Fibroblast of lung (primary cell): Measurements from ENCODE around the gene TGFB2. TPM values are rescaled to one million over a fixed set of nuclear protein-coding genes. Genes with fewer than 3 reads are reported as not detected.

Experiments used
- DNase-seq, 2 donors: peaks; one replicate each; pipeline versions ENCODE4 v3.0.0 to v3.0.0-alpha.2; 2010; ENCODE audit warnings: low read depth in 2 of 2
- H2AFZ ChIP-seq: 2 replicates; pipeline ENCODE4 v1.5.1; 2012; ENCODE audit warnings: low read length, control low read depth, inconsistent platforms
- H3K27ac ChIP-seq: 2 replicates; pipeline ENCODE4 v1.5.1; 2011; ENCODE audit warnings: low read length, control low read depth; ENCODE audit not compliant: insufficient read depth
- H3K27me3 ChIP-seq: 2 replicates; pipeline ENCODE4 v1.5.1; 2011; ENCODE audit warnings: mild to moderate bottlenecking, low read length; ENCODE audit not compliant: control insufficient read depth, insufficient read depth
- H3K36me3 ChIP-seq: 2 replicates; pipeline ENCODE4 v1.5.1; 2011; ENCODE audit warnings: low read length; ENCODE audit not compliant: control insufficient read depth, insufficient read depth
- H3K4me1 ChIP-seq: 2 replicates; pipeline ENCODE4 v1.5.1; 2011; ENCODE audit warnings: low read length; ENCODE audit not compliant: control insufficient read depth, insufficient read depth; ENCODE audit errors: extremely low read depth
- H3K4me2 ChIP-seq: 2 replicates; pipeline ENCODE4 v1.5.1; 2011; ENCODE audit warnings: low read length, control low read depth; ENCODE audit not compliant: insufficient read depth; ENCODE audit errors: extremely low read depth
- H3K4me3 ChIP-seq, 4 experiments: fragments of 200-600 bp in 1 of 4; sonication (generic) in 1 of 4; replicated peaks in 1 of 4; 2 replicates each; pipeline ENCODE4 v1.5.1; 2011 to 2016; ENCODE audit warnings: low read length in 4 of 4, low read depth in 3 of 4, mild to moderate bottlenecking in 3 of 4, control low read depth in 2 of 4, inconsistent platforms in 1 of 4, mixed read lengths in 1 of 4; ENCODE audit not compliant: insufficient read depth in 1 of 4; ENCODE audit errors: control extremely low read depth in 1 of 4
- H3K79me2 ChIP-seq: 2 replicates; pipeline ENCODE4 v1.5.1; 2012; ENCODE audit warnings: mild to moderate bottlenecking, low read length, inconsistent platforms; ENCODE audit not compliant: control insufficient read depth, insufficient read depth
- H3K9ac ChIP-seq: 2 replicates; pipeline ENCODE4 v1.5.1; 2011; ENCODE audit warnings: mild to moderate bottlenecking, low read length, control low read depth; ENCODE audit not compliant: insufficient read depth
- H3K9me3 ChIP-seq: 2 replicates; pipeline ENCODE4 v1.5.1; 2012; ENCODE audit warnings: low read depth, low read length; ENCODE audit not compliant: control insufficient read depth, insufficient read depth
- H4K20me1 ChIP-seq: 2 replicates; pipeline ENCODE4 v1.5.1; 2011; ENCODE audit warnings: low read length; ENCODE audit not compliant: control insufficient read depth, insufficient read depth; ENCODE audit errors: extremely low read depth
- EZH2 ChIP-seq: IDR thresholded peaks from 2 replicates; pipeline ENCODE4 v1.5.1; 2012; ENCODE audit warnings: low read length, control low read depth, mild to moderate bottlenecking; ENCODE audit errors: missing control alignments
- polyA plus RNA-seq, 2 donors: library from polyadenylated mRNA; depleted of rRNA in 1 of 2; stranded (reverse) in 1 of 2; unstranded in 1 of 2; fragments of >200 nt; gene quantifications; 2 replicates each; pipeline ENCODE4 v1.2.1, GENCODE V29; 2011 to 2012; ENCODE audit warnings: missing spikeins in 1 of 2
- total RNA-seq: library from RNA; depleted of rRNA; stranded (reverse); fragments of >200 nt; gene quantifications from 2 replicates; pipeline ENCODE4 v1.2.1, GENCODE V29; 2014
- TF ChIP-seq, protein P1 (sequence below), 2 donors: IDR thresholded peaks in 1 of 2; conservative IDR thresholded peaks in 1 of 2; 1 replicate in 1 of 2; 2 replicates in 1 of 2; pipeline ENCODE4 v1.5.1; 2011 to 2012; ENCODE audit warnings: low read length in 2 of 2, control low read depth in 1 of 2, inconsistent platforms in 1 of 2, low read depth in 1 of 2, mild to moderate bottlenecking in 1 of 2

Gene TGFB2
- total and polyA plus RNA-seq, 2 donors (not counting 1 experiment from before 2014, with no cell fraction given), result 13.9 to 29.1 TPM

GRCh38 chr1:218402786-218403120 is 57.6 kb downstream of the TGFB2 start:
- no peak for TF ChIP-seq EZH2
- TF ChIP-seq, protein P1, sequence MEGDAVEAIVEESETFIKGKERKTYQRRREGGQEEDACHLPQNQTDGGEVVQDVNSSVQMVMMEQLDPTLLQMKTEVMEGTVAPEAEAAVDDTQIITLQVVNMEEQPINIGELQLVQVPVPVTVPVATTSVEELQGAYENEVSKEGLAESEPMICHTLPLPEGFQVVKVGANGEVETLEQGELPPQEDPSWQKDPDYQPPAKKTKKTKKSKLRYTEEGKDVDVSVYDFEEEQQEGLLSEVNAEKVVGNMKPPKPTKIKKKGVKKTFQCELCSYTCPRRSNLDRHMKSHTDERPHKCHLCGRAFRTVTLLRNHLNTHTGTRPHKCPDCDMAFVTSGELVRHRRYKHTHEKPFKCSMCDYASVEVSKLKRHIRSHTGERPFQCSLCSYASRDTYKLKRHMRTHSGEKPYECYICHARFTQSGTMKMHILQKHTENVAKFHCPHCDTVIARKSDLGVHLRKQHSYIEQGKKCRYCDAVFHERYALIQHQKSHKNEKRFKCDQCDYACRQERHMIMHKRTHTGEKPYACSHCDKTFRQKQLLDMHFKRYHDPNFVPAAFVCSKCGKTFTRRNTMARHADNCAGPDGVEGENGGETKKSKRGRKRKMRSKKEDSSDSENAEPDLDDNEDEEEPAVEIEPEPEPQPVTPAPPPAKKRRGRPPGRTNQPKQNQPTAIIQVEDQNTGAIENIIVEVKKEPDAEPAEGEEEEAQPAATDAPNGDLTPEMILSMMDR (conservative IDR thresholded peaks at IDR 0.05 in 1 of 2, IDR thresholded peaks at IDR 0.05 in 1 of 2; ENCODE audit: low read depth in 1 of 2, low read length in 2 of 2), result no peak
- Histone ChIP-seq H3K79me2 (no peaks in the 10 kb centered on the region), H2AFZ (no peak overlapping the region), H3K36me3 (no peaks in the 10 kb centered on the region), H4K20me1 (no peaks in the 10 kb centered on the region), H3K27ac (no peak overlapping the region), H3K4me3 (no peak overlapping the region), H3K27me3 (no peaks in the 10 kb centered on the region), H3K4me1 (no peaks in the 10 kb centered on the region), H3K9me3 (no peaks in the 10 kb centered on the region), H3K9ac (no peak overlapping the region), H3K4me2 (no peak overlapping the region)
- no peak for DNase-seq

GRCh38 chr1:218403300-218403699 is 58.2 kb downstream of the TGFB2 start:
- no peaks in the 10 kb centered on the region for H3K4me1 ChIP-seq
- TF ChIP-seq, protein P1 (conservative IDR thresholded peaks at IDR 0.05 in 1 of 2, IDR thresholded peaks at IDR 0.05 in 1 of 2; ENCODE audit: low read depth in 1 of 2, low read length in 2 of 2), result no peak
- no peak for TF ChIP-seq EZH2

DNA sequence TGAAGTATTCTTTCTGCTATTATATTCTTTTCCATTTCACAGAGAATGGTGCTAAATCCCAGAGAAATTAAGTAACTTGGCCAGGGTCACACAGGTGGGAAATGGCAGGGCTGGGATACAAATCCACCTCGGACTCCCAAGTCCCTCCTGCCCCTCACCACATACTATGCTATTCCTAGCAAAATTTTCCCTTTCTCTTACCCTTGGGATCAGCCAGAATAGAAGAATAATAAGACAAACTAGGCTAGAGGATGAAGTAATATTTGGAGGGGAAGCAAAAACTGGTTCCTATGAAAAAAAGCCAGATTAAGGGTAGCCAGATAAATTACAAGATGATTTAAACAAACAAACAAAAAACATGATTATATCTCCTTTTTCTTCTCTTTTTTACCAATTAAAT is 62.5 kb downstream of the TGFB2 start:
- DNase-seq, result no peak
- TF ChIP-seq, protein P1 (conservative IDR thresholded peaks at IDR 0.05 in 1 of 2, IDR thresholded peaks at IDR 0.05 in 1 of 2; ENCODE audit: low read depth in 1 of 2, low read length in 2 of 2), result no peak
- TF ChIP-seq EZH2, result no peak

More at GRCh38 chr1:218403300-218403699, 58.2 kb downstream of the TGFB2 start:
- H3K36me3 ChIP-seq, result no peaks in the 10 kb centered on the region
- H3K27me3 ChIP-seq, result no peaks in the 10 kb centered on the region
- H3K4me2 ChIP-seq, result no peak overlapping the region
- no peaks in the 10 kb centered on the region for H4K20me1 ChIP-seq
- no peak overlapping the region for H2AFZ ChIP-seq
- H3K27ac ChIP-seq, result no peak overlapping the region
- H3K9ac ChIP-seq, result no peak overlapping the region
- DNase-seq, result peak in 1 of 2 donors; percentile 48
- H3K79me2 ChIP-seq, result no peaks in the 10 kb centered on the region
- no peaks in the 10 kb centered on the region for H3K9me3 ChIP-seq
- no peak overlapping the region for H3K4me3 ChIP-seq

More for the DNA sequence above, 62.5 kb downstream of the TGFB2 start:
- H2AFZ ChIP-seq, result no peak overlapping the region
- H3K4me2 ChIP-seq, result no peak overlapping the region
- no peak overlapping the region for H3K9ac ChIP-seq
- no peaks in the 10 kb centered on the region for H3K9me3 ChIP-seq
- H3K27ac ChIP-seq, result no peak overlapping the region
- no peaks in the 10 kb centered on the region for H4K20me1 ChIP-seq
- H3K79me2 ChIP-seq, result no peaks in the 10 kb centered on the region
- H3K4me3 ChIP-seq, result no peak overlapping the region
- no peaks in the 10 kb centered on the region for H3K36me3 ChIP-seq
- H3K4me1 ChIP-seq, result no peaks in the 10 kb centered on the region
- H3K27me3 ChIP-seq, result no peaks in the 10 kb centered on the region
